Measurements from ENCODE around the gene CD55. TPM values are rescaled to one million over a fixed set of nuclear protein-coding genes. Genes with fewer than 3 reads are reported as not detected.

The CD55 gene
- total RNA-seq, 1 experiment from 2014 or later = 17.3 TPM

DNA sequence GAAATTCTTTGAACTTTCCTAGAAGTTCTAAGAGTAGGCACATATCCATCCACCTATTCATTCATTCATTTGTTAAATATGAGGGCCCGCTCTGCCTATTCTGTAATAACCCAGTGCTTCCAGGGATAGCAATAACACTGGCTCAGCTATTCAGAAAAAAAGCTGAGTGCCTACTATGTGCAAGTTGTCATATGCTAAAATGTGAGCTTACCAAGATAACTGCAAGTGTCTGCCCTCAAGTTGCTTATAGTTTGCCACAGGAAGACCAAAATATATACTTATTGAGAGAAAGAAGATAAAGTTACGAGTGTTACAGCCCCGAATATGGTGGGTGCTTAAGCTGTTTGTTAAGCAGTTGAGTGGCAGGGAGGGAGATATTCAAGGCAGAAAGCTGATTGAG, 39.6 kb downstream of the CD55 start:
- no peaks in the 10 kb centered on the region for H3K79me1 ChIP-seq (ENCODE audit: insufficient read depth, low read depth, low read length, poor library complexity, severe bottlenecking)
- no peak overlapping the region for H3K4me2 ChIP-seq (ENCODE audit: insufficient read depth, insufficient read length, low read length)
- H3K23me2 ChIP-seq (ENCODE audit: insufficient read length, low read depth, low read length, poor library complexity, severe bottlenecking) = no peaks in the 10 kb centered on the region
- no peak for DNase-seq
- H3K79me2 ChIP-seq (ENCODE audit: insufficient read depth, low read length) = no peaks in the 10 kb centered on the region
- no peak overlapping the region for H3T11ph ChIP-seq (ENCODE audit: low read length)
- Mint-ChIP-seq H3K4me3 (no peak overlapping the region), H3K36me3 (ENCODE audit: insufficient read depth in 1 of 3, low read depth in 3 of 3) (no peaks in the 10 kb centered on the region), H3K9me3 (no peaks in the 10 kb centered on the region), H3K27ac (no peak overlapping the region), H3K4me1 (peaks cover 7 to 13% of the 10 kb centered on the region in 2 experiments), H3K27me3 (ENCODE audit: low read depth) (no peaks in the 10 kb centered on the region)
- no peak overlapping the region for H4K5ac ChIP-seq (ENCODE audit: insufficient read length, low read depth, low read length)
- no peak overlapping the region for H3K14ac ChIP-seq (ENCODE audit: insufficient read depth, low read length)
- no peak overlapping the region for H3K4ac ChIP-seq (ENCODE audit: low read depth, low read length)
- no peak overlapping the region for H2BK5ac ChIP-seq (ENCODE audit: insufficient read length, low read length)
- H3K27me3 ChIP-seq (ENCODE audit: insufficient read depth, low read length) = no peaks in the 10 kb centered on the region
- no peak overlapping the region for H2AK5ac ChIP-seq (ENCODE audit: insufficient read length, low read length)
- no peak overlapping the region for H4K8ac ChIP-seq (replicated peaks; ENCODE audit: insufficient read length, low read depth, low read length)
- H3K56ac ChIP-seq (ENCODE audit: insufficient read length, low read depth, low read length) = no peak overlapping the region
- H2BK20ac ChIP-seq (ENCODE audit: low read depth, low read length, poor library complexity, severe bottlenecking) = no peak overlapping the region
- H2BK12ac ChIP-seq (ENCODE audit: insufficient read length, low read depth, low read length) = no peak overlapping the region
- no peak overlapping the region for H3K23ac ChIP-seq (ENCODE audit: insufficient read length, low read depth, low read length)
- H2BK15ac ChIP-seq (ENCODE audit: low read depth, low read length) = no peak overlapping the region
- H3K18ac ChIP-seq (ENCODE audit: insufficient read length, low read depth, low read length) = no peak overlapping the region
- WGBS (ENCODE audit: extremely low coverage, insufficient read length, low lambda C conversion rate) = no CpG with 5 or more reads among the region's 3 CpGs
- TF ChIP-seq, protein P1, sequence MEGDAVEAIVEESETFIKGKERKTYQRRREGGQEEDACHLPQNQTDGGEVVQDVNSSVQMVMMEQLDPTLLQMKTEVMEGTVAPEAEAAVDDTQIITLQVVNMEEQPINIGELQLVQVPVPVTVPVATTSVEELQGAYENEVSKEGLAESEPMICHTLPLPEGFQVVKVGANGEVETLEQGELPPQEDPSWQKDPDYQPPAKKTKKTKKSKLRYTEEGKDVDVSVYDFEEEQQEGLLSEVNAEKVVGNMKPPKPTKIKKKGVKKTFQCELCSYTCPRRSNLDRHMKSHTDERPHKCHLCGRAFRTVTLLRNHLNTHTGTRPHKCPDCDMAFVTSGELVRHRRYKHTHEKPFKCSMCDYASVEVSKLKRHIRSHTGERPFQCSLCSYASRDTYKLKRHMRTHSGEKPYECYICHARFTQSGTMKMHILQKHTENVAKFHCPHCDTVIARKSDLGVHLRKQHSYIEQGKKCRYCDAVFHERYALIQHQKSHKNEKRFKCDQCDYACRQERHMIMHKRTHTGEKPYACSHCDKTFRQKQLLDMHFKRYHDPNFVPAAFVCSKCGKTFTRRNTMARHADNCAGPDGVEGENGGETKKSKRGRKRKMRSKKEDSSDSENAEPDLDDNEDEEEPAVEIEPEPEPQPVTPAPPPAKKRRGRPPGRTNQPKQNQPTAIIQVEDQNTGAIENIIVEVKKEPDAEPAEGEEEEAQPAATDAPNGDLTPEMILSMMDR (conservative IDR thresholded peaks at IDR 0.05) = no peak
- no peak overlapping the region for H3K9ac ChIP-seq (ENCODE audit: extremely low read depth, insufficient read length, low read length)
- no peaks in the 10 kb centered on the region for H4K20me1 ChIP-seq (ENCODE audit: control insufficient read depth, insufficient read depth, insufficient read length)
- no peak overlapping the region for H3K27ac ChIP-seq (ENCODE audit: insufficient read length, low read depth, low read length)
- H3K9me3 ChIP-seq (ENCODE audit: control insufficient read depth, low read depth, low read length) = no peaks in the 10 kb centered on the region
- no peak overlapping the region for H2AFZ ChIP-seq (ENCODE audit: low read length)
- H4K91ac ChIP-seq (ENCODE audit: insufficient read length, low read depth, low read length) = no peak overlapping the region
- no peaks in the 10 kb centered on the region for H3K4me1 ChIP-seq (ENCODE audit: insufficient read depth, low read length)
- H2BK120ac ChIP-seq (ENCODE audit: low read depth, low read length, poor library complexity, severe bottlenecking) = no peak overlapping the region
